OCI-LY1 (cell line): Measurements from ENCODE around the gene LHFPL2.

Experiments used
- H2AFZ ChIP-seq: fragments of 200-600 bp; sonication (generic), shearing (Covaris generic); 2 replicates; pipeline ENCODE4 v1.6.0; 2014; ENCODE audit warnings: antibody characterized with exemption, mild to moderate bottlenecking, low read length
- H3F3A ChIP-seq: fragments of 200-600 bp; sonication (generic), shearing (Covaris generic); 2 replicates; pipeline ENCODE4 v1.6.0; 2014; ENCODE audit warnings: mild to moderate bottlenecking, antibody characterized with exemption, low read length, moderate library complexity; ENCODE audit not compliant: insufficient read depth
- H3K27ac ChIP-seq: fragments of 200-600 bp; sonication (generic); 2 replicates; pipeline ENCODE4 v1.5.1; 2014; ENCODE audit warnings: low read length, mixed run types, mild to moderate bottlenecking, low read depth; ENCODE audit not compliant: poor library complexity, severe bottlenecking
- H3K27me3 ChIP-seq: fragments of 200-600 bp; sonication (generic); 2 replicates; pipeline ENCODE4 v1.6.0; 2014; ENCODE audit warnings: antibody characterized with exemption, mild to moderate bottlenecking, low read length, moderate library complexity; ENCODE audit not compliant: insufficient read depth
- H3K36me3 ChIP-seq: fragments of 200-600 bp; sonication (generic); 2 replicates; pipeline ENCODE4 v1.6.1; 2014; ENCODE audit warnings: mild to moderate bottlenecking, antibody characterized with exemption, low read length, moderate library complexity, mixed read lengths; ENCODE audit not compliant: insufficient read depth
- H3K4me1 ChIP-seq: fragments of 200-600 bp; sonication (generic); 2 replicates; pipeline ENCODE4 v1.5.1; 2014; ENCODE audit warnings: mild to moderate bottlenecking, low read length, moderate library complexity; ENCODE audit not compliant: insufficient read depth, severe bottlenecking
- H3K4me2 ChIP-seq: fragments of 200-600 bp; sonication (generic), shearing (Covaris generic); 2 replicates; pipeline ENCODE4 v1.6.1; 2014; ENCODE audit warnings: low read length
- H3K4me3 ChIP-seq: fragments of 200-600 bp; sonication (generic); 2 replicates; pipeline ENCODE4 v1.5.1; 2014; ENCODE audit warnings: low read length, low read depth, mild to moderate bottlenecking, mixed read lengths; ENCODE audit not compliant: poor library complexity, severe bottlenecking
- H3K79me2 ChIP-seq: fragments of 200-600 bp; shearing (Covaris generic); 2 replicates; pipeline ENCODE4 v1.6.1; 2016; ENCODE audit warnings: mixed run types, low read length, mixed read lengths; ENCODE audit not compliant: insufficient read depth
- H3K9ac ChIP-seq: fragments of 200-600 bp; sonication (generic), shearing (Covaris generic); 2 replicates; pipeline ENCODE4 v1.6.1; 2014; ENCODE audit warnings: mild to moderate bottlenecking, low read length, mixed read lengths
- H3K9me2 ChIP-seq: fragments of 200-600 bp; sonication (generic), shearing (Covaris generic); 2 replicates; pipeline ENCODE4 v1.6.1; 2014; ENCODE audit warnings: low read depth, mild to moderate bottlenecking, low read length, mixed read lengths
- H3K9me3 ChIP-seq: fragments of 200-600 bp; shearing (Covaris generic); 2 replicates; pipeline ENCODE4 v1.6.1; 2014; ENCODE audit warnings: low read length, mixed read lengths
- H4K20me1 ChIP-seq: fragments of 200-600 bp; sonication (generic), shearing (Covaris generic); 2 replicates; pipeline ENCODE4 v1.6.0; 2016; ENCODE audit warnings: mild to moderate bottlenecking, low read length; ENCODE audit not compliant: insufficient read depth
- EZH2 ChIP-seq: fragments of 200-600 bp; sonication (generic), shearing (Covaris generic); IDR thresholded peaks from 2 replicates; pipeline ENCODE4 v1.8.0; 2017; ENCODE audit warnings: borderline replicate concordance, mixed run types, mild to moderate bottlenecking, antibody characterized with exemption, low read length, moderate library complexity, mixed read lengths
- TF ChIP-seq, protein P1 (sequence below): fragments of 200-600 bp; sonication (generic), shearing (Covaris generic); IDR thresholded peaks from 2 replicates; pipeline ENCODE4 v1.5.1; 2017; ENCODE audit warnings: mild to moderate bottlenecking, antibody characterized with exemption, low read length, moderate library complexity, mixed read lengths

The LHFPL2 gene

DNA sequence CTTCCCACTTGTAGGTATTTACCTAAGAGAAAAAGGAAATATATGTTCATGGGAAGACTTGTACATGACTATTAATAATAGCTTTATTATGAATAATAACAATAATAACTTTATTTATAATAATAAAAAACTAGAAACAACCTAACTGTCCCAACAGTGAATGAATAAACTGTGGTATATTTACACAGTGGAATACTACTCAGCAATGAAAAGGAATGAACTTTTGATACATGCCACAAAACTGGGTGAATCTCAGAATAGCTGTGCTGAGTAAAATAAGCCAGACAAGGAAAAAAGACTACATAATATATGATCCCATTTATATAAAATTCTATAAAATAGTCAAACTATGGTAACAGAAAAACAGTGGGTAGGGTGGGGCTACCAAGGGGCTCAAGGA is 199.5 kb downstream of the LHFPL2 start:
- Histone ChIP-seq H3K79me2 (no peaks in the 10 kb centered on the region), H3K9ac (no peak overlapping the region), H3K27me3 (no peaks in the 10 kb centered on the region), H3K9me3 (no peaks in the 10 kb centered on the region), H3K27ac (no peak overlapping the region), H3K4me3 (no peak overlapping the region), H3F3A (no peaks in the 10 kb centered on the region), H3K36me3 (peaks cover 36% of the 10 kb centered on the region), H3K9me2 (no peaks in the 10 kb centered on the region), H3K4me1 (no peaks in the 10 kb centered on the region), H2AFZ (no peak overlapping the region), H3K4me2 (no peak overlapping the region), H4K20me1 (no peaks in the 10 kb centered on the region)
- TF ChIP-seq EZH2: no peak
- TF ChIP-seq, protein P1, sequence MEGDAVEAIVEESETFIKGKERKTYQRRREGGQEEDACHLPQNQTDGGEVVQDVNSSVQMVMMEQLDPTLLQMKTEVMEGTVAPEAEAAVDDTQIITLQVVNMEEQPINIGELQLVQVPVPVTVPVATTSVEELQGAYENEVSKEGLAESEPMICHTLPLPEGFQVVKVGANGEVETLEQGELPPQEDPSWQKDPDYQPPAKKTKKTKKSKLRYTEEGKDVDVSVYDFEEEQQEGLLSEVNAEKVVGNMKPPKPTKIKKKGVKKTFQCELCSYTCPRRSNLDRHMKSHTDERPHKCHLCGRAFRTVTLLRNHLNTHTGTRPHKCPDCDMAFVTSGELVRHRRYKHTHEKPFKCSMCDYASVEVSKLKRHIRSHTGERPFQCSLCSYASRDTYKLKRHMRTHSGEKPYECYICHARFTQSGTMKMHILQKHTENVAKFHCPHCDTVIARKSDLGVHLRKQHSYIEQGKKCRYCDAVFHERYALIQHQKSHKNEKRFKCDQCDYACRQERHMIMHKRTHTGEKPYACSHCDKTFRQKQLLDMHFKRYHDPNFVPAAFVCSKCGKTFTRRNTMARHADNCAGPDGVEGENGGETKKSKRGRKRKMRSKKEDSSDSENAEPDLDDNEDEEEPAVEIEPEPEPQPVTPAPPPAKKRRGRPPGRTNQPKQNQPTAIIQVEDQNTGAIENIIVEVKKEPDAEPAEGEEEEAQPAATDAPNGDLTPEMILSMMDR: no peak

DNA sequence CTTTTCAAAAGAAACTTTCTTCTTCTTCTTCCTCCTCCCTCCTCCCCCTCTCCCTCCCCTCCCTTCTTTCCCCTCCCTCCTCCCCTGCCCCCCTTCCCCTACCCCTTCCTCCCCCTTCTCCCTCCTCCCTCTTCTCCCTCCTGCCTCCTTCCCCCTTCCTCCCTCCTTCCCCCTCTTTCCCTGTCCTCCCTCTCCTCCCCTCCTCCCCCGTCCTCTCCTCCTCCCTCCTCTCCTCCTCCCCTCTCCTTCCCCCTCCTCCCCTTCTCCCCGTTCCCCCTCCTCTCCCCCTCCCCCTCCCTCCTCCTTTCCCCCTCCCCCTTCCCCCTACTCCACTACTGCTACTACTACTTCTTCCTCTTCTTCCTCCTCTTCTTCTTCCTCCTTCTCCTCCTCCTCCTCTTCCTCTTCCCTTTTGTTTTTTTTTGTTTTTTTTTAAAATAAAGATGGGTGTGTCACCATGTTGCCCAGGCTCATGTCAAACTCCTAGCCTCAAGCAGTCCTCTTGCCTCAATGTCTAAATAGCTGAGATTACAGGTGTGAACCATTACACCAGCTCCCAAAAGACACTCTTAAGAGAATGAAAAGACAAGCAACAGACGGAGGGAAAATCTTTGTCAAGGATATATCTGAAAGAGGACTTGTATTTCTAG is 200.7 kb downstream of the LHFPL2 start:
- Histone ChIP-seq H4K20me1 (no peaks in the 10 kb centered on the region), H3K79me2 (no peaks in the 10 kb centered on the region), H3K9me3 (no peaks in the 10 kb centered on the region), H3K9ac (no peak overlapping the region), H3K9me2 (no peaks in the 10 kb centered on the region), H3K4me2 (no peak overlapping the region), H3K36me3 (peaks cover 45% of the 10 kb centered on the region), H2AFZ (no peak overlapping the region), H3F3A (no peaks in the 10 kb centered on the region), H3K27me3 (no peaks in the 10 kb centered on the region), H3K4me1 (no peaks in the 10 kb centered on the region), H3K4me3 (no peak overlapping the region), H3K27ac (no peak overlapping the region)
- TF ChIP-seq, protein P1: no peak
- TF ChIP-seq EZH2: no peak
